HG03571 (cell line): ENCODE data around the gene SMIM44.
"Not testable (repeated sequence)": the region's sequence is repeated elsewhere in the genome, so short reads cannot be mapped to it uniquely, and the experiment has no call there.

Source experiments
- ATAC-seq: cut with Tn5 transposase; IDR thresholded peaks from one replicate; pipeline ENCODE4 v1.9.1; 2021; ENCODE audit not compliant: unreplicated experiment

SMIM44 gene

DNA sequence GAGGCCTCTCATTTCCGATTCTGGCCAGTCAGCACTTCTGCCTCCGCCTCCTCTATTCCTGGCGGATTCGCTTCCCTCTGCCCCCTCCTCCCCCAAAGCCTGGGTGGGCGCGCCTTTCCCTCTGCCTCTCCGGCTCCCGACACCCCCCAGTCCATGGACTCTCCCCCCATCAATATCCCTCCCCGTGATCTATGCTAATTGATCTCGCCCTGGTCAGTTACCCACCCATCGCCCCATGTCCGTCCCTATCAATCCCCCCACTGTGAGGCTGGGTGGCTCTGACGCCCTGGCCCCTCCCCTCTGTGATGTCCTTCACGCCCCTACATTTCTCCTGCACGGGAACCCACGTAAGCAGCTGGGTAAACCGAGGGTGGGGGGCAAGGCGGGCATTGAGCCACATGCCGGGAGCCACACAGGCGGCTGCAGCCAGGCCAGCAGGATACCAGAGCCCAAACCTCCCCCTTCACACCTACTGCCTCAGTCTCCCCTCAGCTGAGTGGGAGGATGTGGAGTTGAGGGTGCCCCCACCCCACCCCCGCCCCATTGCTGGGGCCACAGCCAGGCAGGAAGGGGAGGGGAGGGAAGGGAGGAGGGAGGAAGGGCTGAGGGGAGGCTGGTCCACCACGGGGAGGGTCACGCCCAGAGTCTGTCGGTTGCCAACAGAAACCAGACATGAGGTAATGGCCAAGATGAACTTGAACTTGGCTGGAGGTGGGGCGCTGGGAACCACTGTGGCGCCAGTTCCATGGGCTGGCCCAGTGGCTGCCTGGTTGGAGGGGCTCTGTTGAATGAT is 24.0 kb downstream of the SMIM44 start:
- no peak for ATAC-seq

DNA sequence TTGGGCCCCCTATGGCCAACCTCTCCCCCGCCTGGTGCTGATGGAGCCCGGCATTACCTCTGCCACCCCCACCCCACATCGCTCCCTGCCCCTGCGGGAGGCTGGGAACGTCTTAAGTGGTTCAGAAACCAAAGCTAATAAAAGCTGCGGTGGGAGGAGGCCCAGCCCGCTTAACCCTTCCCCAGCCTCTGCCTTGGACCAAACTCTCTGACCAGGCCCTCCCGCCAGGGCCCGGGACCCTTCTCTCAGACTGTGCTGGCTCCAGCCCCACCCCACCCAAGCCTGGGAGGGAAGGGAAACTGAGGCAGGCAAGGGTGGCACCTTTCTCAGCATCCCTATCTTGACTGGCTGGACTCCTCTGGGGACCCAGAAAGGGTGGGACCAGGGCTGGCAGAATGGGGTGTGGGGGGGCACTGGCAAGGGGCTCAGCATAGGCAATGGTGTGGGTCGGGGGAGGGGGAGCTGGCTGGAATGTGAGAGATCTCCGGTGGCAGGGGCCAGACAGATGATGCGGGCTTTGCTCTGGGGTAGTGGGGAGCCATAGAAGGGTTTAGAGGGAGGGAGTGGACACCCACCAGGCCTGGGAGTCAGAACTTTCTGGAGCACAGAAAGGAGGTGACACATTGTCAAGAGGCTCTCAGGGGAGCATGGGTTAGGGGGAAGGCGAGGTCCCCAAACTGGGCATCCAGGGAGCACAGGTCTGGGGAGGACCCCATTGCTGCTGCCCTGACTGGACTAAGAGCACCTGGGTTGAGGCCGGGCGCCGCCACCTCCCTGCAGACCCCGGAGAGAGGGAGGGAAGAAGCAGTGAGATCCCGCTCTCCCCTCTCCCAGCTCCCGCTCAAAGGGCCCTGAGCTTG is 24.8 kb downstream of the SMIM44 start:
- ATAC-seq, result no peak

DNA sequence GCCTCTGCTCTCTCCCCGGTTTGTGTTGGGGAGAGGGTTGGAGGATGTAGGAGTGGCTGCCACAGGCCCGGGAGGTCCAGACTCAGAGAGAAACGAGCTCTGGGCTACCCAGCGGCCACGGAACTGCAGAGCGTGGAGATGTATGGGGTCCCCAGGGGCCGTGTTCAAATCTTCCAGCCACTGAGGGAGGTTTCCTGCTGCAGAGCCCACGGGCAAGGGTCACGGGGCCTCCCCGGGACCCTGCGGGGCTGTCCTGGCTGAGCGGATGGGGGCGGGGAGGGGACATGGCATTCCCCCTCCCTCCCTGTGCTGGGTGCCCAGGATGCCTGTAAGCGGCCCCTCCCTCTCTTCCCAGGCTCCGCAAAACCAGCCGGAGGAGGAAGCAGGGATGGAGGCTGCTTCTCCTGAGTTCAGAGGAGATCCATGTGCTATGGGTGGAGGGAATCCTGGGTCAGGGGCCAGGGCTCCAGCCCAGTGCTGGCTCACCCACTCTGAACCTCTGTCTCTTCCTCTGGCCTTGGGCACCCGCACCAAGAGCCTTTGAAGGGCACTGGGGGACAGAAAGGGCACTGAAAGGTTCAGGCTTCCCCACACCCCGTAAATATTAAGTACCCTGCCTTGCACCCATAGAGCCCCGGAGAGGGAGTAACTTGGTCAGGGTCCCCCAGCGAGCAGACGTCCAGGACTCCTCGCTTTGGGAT is 25.6 kb downstream of the SMIM44 start:
- ATAC-seq, result no peak

GRCh38 chr19:3456925-3457527 is 26.2 kb downstream of the SMIM44 start:
- no peak for ATAC-seq

- no peak for ATAC-seq
Measured at GRCh38 chr19:3455960-3456601, 27.2 kb downstream of the SMIM44 start.

GRCh38 chr19:3455393-3455955 is 27.8 kb downstream of the SMIM44 start:
- ATAC-seq, result no peak

- ATAC-seq, result no peak
Measured at GRCh38 chr19:3454656-3455392, 28.4 kb downstream of the SMIM44 start.

DNA sequence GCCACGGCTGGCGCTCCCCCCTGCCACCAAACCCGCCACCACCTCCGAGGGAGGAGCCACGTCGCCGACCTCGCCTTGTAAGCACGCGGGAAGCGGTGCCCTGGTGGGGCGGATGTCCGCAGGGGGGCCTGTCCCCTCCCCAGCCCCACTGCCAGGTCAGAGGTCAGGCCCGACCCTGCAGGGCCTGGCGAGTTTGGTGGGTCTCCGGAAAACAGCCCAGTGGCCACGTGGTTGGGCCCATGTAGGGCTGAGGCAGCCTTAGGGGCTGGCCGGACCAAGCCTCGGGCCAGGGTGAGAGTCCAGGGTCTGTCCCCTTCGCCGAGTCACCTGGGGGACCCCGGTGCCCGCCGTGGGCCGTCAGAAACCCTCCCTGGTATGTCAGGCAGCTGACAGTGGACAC is 29.4 kb downstream of the SMIM44 start:
- ATAC-seq, result no peak

GRCh38 chr19:3452942-3453214 is 30.4 kb downstream of the SMIM44 start:
- not testable (repeated sequence) for ATAC-seq

DNA sequence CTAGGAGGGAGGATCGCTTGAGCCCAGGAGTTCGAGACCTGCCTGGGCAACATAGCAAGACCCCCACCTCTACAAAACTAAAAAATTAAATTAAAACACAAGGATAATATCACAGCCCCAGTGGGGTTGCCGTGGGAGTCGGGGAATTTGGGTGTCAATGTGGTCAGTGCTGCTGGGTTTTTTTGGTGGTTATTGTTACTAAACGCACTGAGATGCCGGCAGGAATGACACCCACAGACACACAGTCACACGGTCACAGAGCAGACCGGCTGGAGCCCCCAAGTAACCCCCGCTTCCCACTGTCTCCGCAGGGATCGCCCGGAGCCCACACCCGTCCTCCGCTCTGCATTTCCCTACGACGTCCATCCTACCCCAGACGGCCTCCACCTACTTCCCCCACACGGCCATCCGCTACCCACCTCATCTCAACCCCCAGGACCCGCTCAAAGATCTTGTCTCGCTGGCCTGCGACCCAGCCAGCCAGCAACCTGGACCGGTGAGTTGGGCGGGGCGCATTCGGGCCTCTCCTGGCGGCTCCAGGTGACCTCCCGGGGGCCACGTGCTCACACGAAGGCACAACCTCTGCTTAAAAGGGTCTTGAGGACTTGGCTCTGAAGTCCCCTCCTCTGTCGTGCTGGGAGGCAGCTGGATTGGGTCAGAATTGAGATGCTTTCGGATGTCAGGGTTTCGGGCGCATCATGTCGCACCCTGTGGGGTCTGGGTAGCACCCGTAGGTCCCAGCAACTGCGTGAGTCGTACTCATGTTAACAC is 30.9 kb downstream of the SMIM44 start:
- ATAC-seq, result no peak

GRCh38 chr19:3451451-3451866 is 31.8 kb downstream of the SMIM44 start:
- no peak for ATAC-seq

DNA sequence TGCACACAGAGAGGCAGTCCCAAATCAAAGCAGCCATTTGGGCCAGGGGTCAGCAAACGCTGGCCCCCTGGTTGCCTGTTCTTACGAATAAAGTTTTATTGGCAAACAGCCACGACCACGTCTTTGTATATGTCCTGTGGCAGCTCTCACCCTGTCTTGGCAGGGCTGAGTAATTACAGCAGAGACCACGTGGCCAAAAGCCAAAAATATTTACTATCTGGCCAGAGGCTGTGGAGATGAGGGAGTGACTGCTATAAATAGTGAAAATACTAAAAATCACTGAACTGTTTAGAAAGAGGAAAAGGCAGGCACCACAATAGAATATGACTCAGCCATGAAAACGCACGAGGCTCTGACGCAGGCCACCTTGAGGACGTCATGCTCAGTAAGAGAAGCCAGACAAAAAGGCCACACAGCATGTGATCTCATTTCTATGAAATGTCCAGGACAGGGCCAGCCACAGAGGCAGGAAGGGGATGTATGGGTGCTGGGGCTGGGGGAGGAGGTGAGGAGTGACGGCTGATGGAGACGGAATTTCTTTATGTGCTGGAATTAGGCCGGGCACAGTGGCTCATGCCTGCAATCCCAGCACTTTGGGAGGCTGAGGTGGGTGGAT is 32.3 kb downstream of the SMIM44 start:
- no peak for ATAC-seq

DNA sequence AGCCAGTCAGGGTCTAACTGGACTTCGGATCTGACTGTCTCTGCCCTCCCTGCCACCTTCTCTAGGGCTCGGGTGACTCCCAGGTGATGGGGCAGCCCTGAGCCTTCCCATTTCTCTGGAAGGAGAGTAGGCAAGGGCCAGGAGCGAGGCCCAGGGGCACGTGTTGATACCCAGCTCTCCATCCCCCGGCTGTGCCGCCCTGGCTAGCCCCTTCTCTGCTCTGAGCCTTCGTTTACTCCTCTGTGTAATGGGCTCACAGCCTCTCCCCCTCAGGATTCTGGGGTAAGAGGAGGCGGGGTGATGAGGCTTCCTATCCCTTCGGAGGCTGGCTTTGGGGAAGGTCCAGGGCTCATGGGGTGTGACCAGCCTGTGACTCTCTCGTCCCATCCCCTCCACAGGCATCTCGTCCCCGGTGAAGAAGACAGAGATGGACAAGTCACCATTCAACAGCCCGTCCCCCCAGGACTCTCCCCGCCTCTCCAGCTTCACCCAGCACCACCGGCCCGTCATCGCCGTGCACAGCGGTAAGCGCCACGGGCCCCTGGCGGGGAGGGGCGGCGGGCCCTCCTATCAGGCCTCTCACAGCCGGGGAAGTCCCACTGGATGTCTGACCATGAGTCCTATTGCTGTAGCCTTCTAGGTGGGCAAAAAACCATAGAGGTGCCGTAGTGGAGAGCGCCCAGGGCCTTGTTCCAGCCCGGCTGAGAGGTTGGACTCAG is 34.5 kb downstream of the SMIM44 start:
- ATAC-seq, result no peak

- not testable (repeated sequence) for ATAC-seq
Measured at GRCh38 chr19:3446657-3447056, 36.6 kb downstream of the SMIM44 start.

DNA sequence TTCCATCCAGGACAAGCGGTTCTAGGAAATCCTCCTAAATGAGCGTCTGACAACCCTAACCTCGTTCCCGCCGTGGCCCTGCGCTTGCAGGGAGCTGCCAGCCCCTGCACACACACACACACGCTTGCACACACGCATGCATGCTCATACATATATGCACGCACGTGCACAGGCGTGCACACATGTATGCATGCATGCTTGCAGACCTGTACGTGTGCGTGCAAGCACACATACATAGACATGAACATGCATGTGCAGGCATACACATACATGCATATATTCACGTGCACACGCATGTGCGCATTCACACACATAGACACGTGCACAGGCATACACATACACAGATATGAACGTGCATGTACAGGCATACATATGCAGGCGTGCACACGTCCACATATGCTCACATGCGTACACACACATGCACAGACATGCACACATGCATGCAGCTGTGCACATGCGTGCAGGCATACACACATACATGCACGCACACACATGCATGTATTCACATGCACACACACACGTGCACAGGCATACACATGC is 38.5 kb downstream of the SMIM44 start:
- no peak for ATAC-seq

- no peak for ATAC-seq
Measured at GRCh38 chr19:3443840-3444694, 39.2 kb downstream of the SMIM44 start.
